ENCODE measurements around the gene LIN7B. TPM values are rescaled to one million over a fixed set of nuclear protein-coding genes. Genes with fewer than 3 reads are reported as not detected.

The LIN7B gene
- total RNA-seq, 1 experiment from 2014 or later: 7.0 TPM

DNA sequence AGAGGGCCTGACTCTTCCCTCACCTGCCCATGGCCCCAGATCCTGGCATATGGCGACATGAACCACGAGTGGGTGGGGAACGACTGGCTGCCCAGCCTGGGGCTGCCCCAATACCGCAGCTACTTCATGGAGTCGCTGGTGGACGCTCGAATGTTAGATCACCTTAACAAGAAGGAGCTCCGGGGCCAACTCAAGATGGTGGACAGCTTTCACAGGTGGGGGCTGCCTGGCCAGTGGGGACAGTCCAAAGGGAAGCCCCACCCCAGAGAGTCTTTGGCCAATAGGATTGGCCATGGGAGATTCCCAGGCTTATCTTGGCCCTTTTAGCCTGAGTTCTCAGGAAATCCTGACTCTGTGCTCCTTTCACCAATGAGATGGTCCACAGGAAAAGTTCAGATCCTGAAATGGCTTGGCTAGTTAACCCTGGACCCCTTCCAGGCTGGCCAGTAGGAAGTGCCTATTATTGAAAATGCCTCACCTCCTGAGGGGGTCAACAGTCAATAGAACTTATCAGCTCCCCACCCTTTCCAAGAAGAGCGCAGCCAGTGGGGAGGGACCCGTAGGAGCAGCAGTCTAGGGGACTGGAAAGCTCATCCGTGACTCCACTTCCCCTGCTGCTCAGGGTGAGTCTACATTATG is 34.0 kb downstream of the LIN7B start:
- H3K27me3 Mint-ChIP-seq (ENCODE audit: unreplicated experiment): peaks cover 53% of the 10 kb centered on the region
- H3K4me3 Mint-ChIP-seq (ENCODE audit: low read depth, unreplicated experiment): peak overlapping the region; percentile 71
- H3K36me3 Mint-ChIP-seq (ENCODE audit: insufficient read depth, unreplicated experiment): peaks cover 43% of the 10 kb centered on the region
- TF ChIP-seq, protein P1, sequence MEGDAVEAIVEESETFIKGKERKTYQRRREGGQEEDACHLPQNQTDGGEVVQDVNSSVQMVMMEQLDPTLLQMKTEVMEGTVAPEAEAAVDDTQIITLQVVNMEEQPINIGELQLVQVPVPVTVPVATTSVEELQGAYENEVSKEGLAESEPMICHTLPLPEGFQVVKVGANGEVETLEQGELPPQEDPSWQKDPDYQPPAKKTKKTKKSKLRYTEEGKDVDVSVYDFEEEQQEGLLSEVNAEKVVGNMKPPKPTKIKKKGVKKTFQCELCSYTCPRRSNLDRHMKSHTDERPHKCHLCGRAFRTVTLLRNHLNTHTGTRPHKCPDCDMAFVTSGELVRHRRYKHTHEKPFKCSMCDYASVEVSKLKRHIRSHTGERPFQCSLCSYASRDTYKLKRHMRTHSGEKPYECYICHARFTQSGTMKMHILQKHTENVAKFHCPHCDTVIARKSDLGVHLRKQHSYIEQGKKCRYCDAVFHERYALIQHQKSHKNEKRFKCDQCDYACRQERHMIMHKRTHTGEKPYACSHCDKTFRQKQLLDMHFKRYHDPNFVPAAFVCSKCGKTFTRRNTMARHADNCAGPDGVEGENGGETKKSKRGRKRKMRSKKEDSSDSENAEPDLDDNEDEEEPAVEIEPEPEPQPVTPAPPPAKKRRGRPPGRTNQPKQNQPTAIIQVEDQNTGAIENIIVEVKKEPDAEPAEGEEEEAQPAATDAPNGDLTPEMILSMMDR (IDR thresholded peaks at IDR 0.05; ENCODE audit: unreplicated experiment): no peak
- no TSS peak for BruUV-seq (replicated peaks)
- peaks cover 18% of the 10 kb centered on the region for H3K4me1 Mint-ChIP-seq (ENCODE audit: low read depth, unreplicated experiment)
- no peak overlapping the region for H3K27ac Mint-ChIP-seq (ENCODE audit: unreplicated experiment)
- CTCF ChIA-PET: interaction anchor here (1.2 to 1.7 kb wide), 3 partner anchors 9 to 77 kb away, joined by 4 to 9 read pairs (median 5); partner anchors contain the start of gene LIN7B
- DNase-seq: no peak
- H3K9me3 Mint-ChIP-seq (ENCODE audit: low read depth, unreplicated experiment): peaks cover 2% of the 10 kb centered on the region
- intact Hi-C loops (cut with micrococcal nuclease; ENCODE audit: unreplicated experiment): no loop called here

DNA sequence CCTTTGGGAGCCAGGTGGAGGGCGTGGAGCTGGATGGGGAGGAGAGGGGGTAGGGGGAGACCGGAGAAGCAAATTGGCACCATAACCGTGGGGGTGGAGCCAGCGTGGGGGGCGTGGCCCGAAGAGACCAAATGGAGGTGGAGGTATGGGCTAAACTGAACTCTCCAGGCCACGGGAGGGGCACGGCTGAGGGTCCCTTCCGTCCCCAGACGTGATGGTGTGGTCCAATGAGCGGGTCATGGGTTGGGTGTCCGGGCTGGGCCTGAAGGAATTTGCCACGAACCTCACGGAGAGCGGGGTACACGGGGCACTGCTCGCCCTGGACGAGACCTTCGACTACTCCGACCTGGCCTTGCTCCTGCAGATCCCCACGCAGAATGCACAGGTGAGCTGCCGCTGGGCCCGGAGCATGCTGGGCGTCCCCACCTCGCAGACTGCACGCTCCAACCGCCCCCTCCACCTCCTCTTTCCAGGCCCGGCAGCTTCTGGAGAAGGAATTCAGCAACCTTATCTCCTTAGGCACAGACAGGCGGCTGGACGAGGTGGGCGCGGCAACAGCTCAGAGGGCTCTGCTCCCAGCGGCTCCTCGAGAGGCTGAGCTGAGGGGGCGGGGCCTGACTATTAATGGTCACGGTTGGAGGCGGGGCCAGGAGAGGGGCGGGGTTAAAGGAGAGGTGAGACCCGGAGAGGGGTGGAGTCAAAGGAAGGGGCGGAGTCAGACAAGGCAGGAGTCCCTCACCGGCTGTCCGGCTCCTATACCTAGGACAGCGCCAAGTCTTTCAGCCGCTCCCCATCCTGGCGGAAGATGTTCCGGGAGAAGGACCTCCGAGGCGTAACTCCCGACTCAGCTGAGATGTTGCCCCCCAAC is 34.8 kb downstream of the LIN7B start:
- peaks cover 18% of the 10 kb centered on the region for H3K4me1 Mint-ChIP-seq (ENCODE audit: low read depth, unreplicated experiment)
- peak overlapping the region; percentile 11 for H3K27ac Mint-ChIP-seq (ENCODE audit: unreplicated experiment)
- peaks cover 62% of the 10 kb centered on the region for H3K27me3 Mint-ChIP-seq (ENCODE audit: unreplicated experiment)
- BruUV-seq (replicated peaks): no TSS peak
- TF ChIP-seq, protein P1 (IDR thresholded peaks at IDR 0.05; ENCODE audit: unreplicated experiment): no peak
- intact Hi-C loops (cut with micrococcal nuclease; ENCODE audit: unreplicated experiment): no loop called here
- H3K9me3 Mint-ChIP-seq (ENCODE audit: low read depth, unreplicated experiment): peaks cover 8% of the 10 kb centered on the region
- CTCF ChIA-PET: interaction anchor here (0.7 to 3.0 kb wide), 10 partner anchors 10 to 294 kb away, joined by 3 to 22 read pairs (median 4); partner anchors contain the start of genes GYS1, LIN7B and RUVBL2
- H3K4me3 Mint-ChIP-seq (ENCODE audit: low read depth, unreplicated experiment): peak overlapping the region; percentile 71
- DNase-seq: peak; percentile 100
- peaks cover 42% of the 10 kb centered on the region for H3K36me3 Mint-ChIP-seq (ENCODE audit: insufficient read depth, unreplicated experiment)

DNA sequence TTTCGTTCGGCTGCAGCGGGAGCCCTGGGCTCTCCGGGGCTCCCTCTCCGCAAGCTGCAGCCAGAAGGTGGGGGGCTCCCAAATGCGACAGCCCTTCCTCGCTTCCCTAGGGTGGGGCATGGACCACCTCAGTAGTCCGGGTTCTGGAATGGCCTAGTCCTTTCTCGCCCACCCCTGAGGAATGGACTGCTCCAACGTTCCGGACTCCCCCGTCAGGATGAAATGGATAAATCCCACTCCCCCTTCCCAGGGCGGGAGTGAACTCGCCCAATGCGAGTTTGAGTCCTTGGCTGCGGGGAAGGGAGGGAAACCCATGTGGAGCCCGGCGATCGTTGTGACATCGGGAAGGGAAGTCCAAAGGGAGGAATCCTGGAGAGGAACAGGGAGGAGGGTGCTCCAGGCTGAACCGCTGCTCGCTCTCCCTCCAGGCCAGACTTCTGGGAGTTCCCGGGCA is 35.5 kb downstream of the LIN7B start:
- CTCF ChIA-PET: interaction anchor here (0.7 to 3.0 kb wide), 9 partner anchors 10 to 293 kb away, joined by 3 to 22 read pairs (median 5); partner anchors contain the start of genes GYS1, LIN7B and RUVBL2
- peaks cover 48% of the 10 kb centered on the region for H3K36me3 Mint-ChIP-seq (ENCODE audit: insufficient read depth, unreplicated experiment)
- intact Hi-C loops (cut with micrococcal nuclease; ENCODE audit: unreplicated experiment): no loop called here
- DNase-seq: peak; percentile 66
- TSS peak; percentile 86 for BruUV-seq (replicated peaks)
- peak overlapping the region; percentile 11 for H3K27ac Mint-ChIP-seq (ENCODE audit: unreplicated experiment)
- TF ChIP-seq, protein P1 (IDR thresholded peaks at IDR 0.05; ENCODE audit: unreplicated experiment): no peak
- H3K4me1 Mint-ChIP-seq (ENCODE audit: low read depth, unreplicated experiment): peaks cover 18% of the 10 kb centered on the region
- peaks cover 14% of the 10 kb centered on the region for H3K9me3 Mint-ChIP-seq (ENCODE audit: low read depth, unreplicated experiment)
- peaks cover 68% of the 10 kb centered on the region for H3K27me3 Mint-ChIP-seq (ENCODE audit: unreplicated experiment)
- H3K4me3 Mint-ChIP-seq (ENCODE audit: low read depth, unreplicated experiment): peak overlapping the region; percentile 71

DNA sequence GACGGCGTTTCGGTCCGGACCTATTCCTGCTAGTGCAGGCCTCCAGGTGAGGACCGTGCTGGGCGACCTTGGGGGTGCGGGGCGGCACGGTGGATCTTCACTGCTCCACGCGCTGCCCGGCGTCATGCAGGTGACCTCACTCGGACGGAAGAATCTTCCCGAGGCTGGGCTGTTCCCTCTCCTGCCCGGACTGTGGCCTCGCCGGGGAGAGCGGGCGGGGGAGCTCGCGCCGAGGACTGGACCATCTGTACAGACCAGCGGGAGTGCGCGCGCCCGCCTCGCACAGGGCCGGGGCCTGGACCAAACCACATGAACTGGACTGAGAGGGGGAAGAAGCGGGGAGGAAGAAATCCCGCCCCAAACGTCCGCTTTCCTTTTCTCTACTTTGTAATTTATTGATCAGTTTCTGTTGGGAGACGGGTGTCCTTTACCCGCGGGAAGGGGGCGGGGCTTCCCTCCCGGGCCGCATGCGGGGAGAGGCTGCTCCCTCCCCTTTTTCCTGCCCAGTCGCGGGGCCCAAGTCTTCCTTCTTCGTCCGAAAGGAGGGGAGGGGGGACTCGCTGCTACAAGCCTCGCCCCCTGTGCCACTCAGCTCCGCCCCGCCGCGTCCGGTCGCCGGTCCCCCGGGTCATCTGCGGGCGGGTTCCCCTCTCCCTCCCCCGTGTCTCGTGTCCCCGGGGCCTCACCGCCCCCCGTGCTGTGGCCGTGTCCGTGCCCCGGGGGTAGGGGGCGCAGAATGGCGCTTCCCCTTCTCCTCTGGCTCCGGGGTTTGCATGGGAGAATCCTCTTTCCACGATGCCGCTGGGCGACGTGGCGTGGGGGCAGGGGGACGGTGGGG is 36.2 kb downstream of the LIN7B start:
- intact Hi-C loops (cut with micrococcal nuclease; ENCODE audit: unreplicated experiment): no loop called here
- CTCF ChIA-PET: interaction anchor here (0.6 to 3.0 kb wide), 4 partner anchors 9 to 48 kb away, joined by 3 to 22 read pairs (median 4); no protein-coding TSS in a partner anchor
- Mint-ChIP-seq H3K4me3 (ENCODE audit: low read depth, unreplicated experiment) (peak overlapping the region; percentile 71), H3K27ac (ENCODE audit: unreplicated experiment) (peak overlapping the region; percentile 11), H3K9me3 (ENCODE audit: low read depth, unreplicated experiment) (peaks cover 16% of the 10 kb centered on the region), H3K36me3 (ENCODE audit: insufficient read depth, unreplicated experiment) (peaks cover 52% of the 10 kb centered on the region), H3K27me3 (ENCODE audit: unreplicated experiment) (peaks cover 75% of the 10 kb centered on the region), H3K4me1 (ENCODE audit: low read depth, unreplicated experiment) (peaks cover 16% of the 10 kb centered on the region)
- TF ChIP-seq, protein P1 (IDR thresholded peaks at IDR 0.05; ENCODE audit: unreplicated experiment): no peak
- peak; percentile 88 for DNase-seq
- TSS peak; percentile 84 for BruUV-seq (replicated peaks)
